Measurements from ENCODE around the gene PPM1A.

Gene PPM1A

DNA sequence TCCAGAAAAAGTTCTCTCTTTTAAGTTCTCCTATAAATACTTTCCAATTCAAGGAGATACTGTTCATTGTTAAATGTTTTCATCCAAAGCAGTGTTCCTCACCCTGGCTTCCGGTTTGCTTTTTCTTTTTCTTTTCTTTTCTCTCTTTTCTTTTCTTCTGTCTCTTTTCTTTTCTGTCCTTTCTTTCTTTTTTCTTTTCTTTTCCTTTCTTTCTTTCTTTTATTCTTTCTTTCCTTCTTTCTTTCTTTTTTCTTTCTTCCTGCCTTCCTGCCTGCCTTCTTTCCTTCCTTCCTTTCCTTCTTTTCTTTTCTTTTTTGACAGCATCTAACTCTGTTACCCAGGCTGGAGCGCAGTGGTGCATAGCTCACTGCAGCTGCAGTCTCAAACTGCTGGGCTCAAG is 75.8 kb downstream of the PPM1A start:
- no peaks in the 10 kb centered on the region for H3K9me3 ChIP-seq (ENCODE audit: insufficient read depth, low read length, severe bottlenecking)
- H3K4me2 ChIP-seq (ENCODE audit: insufficient read depth, low read length), result no peak overlapping the region
- ATAC-seq (ENCODE audit: insufficient read depth, low read depth) (no peak), DNase-seq (no peak)
- H3K27me3 ChIP-seq (ENCODE audit: insufficient read depth, low read length, poor library complexity), result no peaks in the 10 kb centered on the region
- no peaks in the 10 kb centered on the region for H3K79me2 ChIP-seq (ENCODE audit: insufficient read depth, low read length)
- H3K4me3 ChIP-seq (ENCODE audit: low read depth in 1 of 2, low read length in 2 of 2), result no peak overlapping the region
- H3K4me1 ChIP-seq (ENCODE audit: insufficient read depth, low read length), result no peaks in the 10 kb centered on the region
- H2AFZ ChIP-seq (ENCODE audit: low read depth, low read length), result no peak overlapping the region
- no peaks in the 10 kb centered on the region for H3K36me3 ChIP-seq (ENCODE audit: insufficient read depth, low read length)
- H3K27ac ChIP-seq (ENCODE audit: low read length), result no peak overlapping the region
- no peak overlapping the region for H3K9ac ChIP-seq (ENCODE audit: low read depth, low read length)
- TF ChIP-seq, protein P1, sequence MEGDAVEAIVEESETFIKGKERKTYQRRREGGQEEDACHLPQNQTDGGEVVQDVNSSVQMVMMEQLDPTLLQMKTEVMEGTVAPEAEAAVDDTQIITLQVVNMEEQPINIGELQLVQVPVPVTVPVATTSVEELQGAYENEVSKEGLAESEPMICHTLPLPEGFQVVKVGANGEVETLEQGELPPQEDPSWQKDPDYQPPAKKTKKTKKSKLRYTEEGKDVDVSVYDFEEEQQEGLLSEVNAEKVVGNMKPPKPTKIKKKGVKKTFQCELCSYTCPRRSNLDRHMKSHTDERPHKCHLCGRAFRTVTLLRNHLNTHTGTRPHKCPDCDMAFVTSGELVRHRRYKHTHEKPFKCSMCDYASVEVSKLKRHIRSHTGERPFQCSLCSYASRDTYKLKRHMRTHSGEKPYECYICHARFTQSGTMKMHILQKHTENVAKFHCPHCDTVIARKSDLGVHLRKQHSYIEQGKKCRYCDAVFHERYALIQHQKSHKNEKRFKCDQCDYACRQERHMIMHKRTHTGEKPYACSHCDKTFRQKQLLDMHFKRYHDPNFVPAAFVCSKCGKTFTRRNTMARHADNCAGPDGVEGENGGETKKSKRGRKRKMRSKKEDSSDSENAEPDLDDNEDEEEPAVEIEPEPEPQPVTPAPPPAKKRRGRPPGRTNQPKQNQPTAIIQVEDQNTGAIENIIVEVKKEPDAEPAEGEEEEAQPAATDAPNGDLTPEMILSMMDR (IDR thresholded peaks at IDR 0.05; ENCODE audit: borderline replicate concordance, extremely low read depth, low read length, poor library complexity, severe bottlenecking), result no peak
- no peak for TF ChIP-seq EZH2 (IDR thresholded peaks at IDR 0.05; ENCODE audit: borderline replicate concordance, low read depth, low read length, severe bottlenecking)
- no peaks in the 10 kb centered on the region for H4K20me1 ChIP-seq (ENCODE audit: insufficient read depth, low read length)

DNA sequence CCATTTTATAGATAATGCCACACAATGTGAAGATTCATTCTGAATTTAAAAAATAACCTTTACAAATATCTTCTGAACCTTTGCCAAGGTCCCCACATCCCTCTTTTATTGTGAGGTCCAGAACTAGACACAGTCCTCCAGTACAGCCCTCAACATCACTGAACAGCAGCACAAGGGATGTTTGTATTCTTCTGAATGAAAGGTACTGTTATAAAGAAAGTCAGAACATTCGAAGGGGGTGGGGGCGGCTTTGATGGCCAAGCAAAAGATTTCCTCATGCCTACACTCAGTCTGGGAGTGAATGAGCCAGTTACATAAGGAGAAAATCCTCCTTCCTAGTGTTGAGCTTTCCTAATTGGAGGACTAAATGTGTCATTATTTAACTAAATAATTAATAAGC is 77.3 kb downstream of the PPM1A start:
- TF ChIP-seq, protein P1 (IDR thresholded peaks at IDR 0.05; ENCODE audit: borderline replicate concordance, extremely low read depth, low read length, poor library complexity, severe bottlenecking), result no peak
- TF ChIP-seq EZH2 (IDR thresholded peaks at IDR 0.05; ENCODE audit: borderline replicate concordance, low read depth, low read length, severe bottlenecking), result no peak
- no peaks in the 10 kb centered on the region for H4K20me1 ChIP-seq (ENCODE audit: insufficient read depth, low read length)
- no peak overlapping the region for H3K9ac ChIP-seq (ENCODE audit: low read depth, low read length)
- peaks cover 3% of the 10 kb centered on the region; the same call in 1 of the 2 replicates for H3K4me1 ChIP-seq (ENCODE audit: insufficient read depth, low read length)
- no peaks in the 10 kb centered on the region for H3K79me2 ChIP-seq (ENCODE audit: insufficient read depth, low read length)
- no peak overlapping the region for H3K27ac ChIP-seq (ENCODE audit: low read length)
- no peak overlapping the region for H3K4me3 ChIP-seq (ENCODE audit: low read depth in 1 of 2, low read length in 2 of 2)
- no peak for DNase-seq
- ATAC-seq (ENCODE audit: insufficient read depth, low read depth), result no peak
- H3K4me2 ChIP-seq (ENCODE audit: insufficient read depth, low read length), result no peak overlapping the region
- H3K9me3 ChIP-seq (ENCODE audit: insufficient read depth, low read length, severe bottlenecking), result no peaks in the 10 kb centered on the region
- H3K36me3 ChIP-seq (ENCODE audit: insufficient read depth, low read length), result no peaks in the 10 kb centered on the region
- no peak overlapping the region for H2AFZ ChIP-seq (ENCODE audit: low read depth, low read length)
- no peaks in the 10 kb centered on the region for H3K27me3 ChIP-seq (ENCODE audit: insufficient read depth, low read length, poor library complexity)

DNA sequence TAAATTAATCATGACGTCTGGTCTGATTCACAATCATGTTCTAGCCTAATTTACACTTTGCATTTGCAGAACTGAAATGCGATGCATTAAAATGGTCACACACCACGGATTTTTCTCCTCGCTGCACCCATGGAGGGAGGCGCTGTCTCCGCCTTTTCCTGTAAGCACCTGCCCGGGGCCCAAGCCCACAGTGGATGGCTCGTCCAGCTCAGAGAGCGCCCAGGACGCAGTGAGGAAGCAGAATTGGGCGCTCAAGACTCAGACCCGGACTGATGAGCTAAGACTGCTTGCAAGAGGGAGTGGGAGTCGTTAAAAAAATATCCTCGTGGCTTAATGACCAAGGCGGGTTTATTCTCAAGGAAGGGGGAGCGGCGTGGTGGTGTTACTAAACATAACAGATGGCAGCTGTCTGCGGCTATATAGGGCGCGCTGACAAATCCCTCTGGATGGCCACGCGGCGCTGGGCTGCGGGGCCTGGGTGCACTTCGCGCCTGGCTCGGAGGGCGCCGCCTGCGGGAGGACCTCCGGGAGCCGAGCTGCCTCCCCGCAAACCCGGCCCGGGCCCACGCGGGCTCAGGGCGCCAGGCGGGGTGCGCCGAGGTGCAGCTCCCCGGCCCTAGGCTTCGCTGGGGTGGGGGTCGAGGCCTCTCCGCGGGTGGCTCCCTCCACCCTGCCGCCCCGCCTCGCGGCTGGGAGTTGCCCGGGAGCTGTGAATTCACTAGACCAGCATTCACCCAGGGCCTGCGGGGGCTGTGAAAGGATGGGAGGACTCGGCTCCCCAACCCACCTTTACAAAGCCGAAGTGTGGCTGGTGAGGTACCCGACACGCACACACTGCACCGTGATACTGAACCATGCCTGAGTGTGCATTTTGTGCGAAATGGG is 78.7 kb downstream of the PPM1A start:
- TF ChIP-seq, protein P1 (IDR thresholded peaks at IDR 0.05; ENCODE audit: borderline replicate concordance, extremely low read depth, low read length, poor library complexity, severe bottlenecking), result no peak
- no peak for TF ChIP-seq EZH2 (IDR thresholded peaks at IDR 0.05; ENCODE audit: borderline replicate concordance, low read depth, low read length, severe bottlenecking)
- Histone ChIP-seq H3K4me2 (ENCODE audit: insufficient read depth, low read length) (no peak overlapping the region), H3K27ac (ENCODE audit: low read length) (no peak overlapping the region), H3K9me3 (ENCODE audit: insufficient read depth, low read length, severe bottlenecking) (no peaks in the 10 kb centered on the region), H3K9ac (ENCODE audit: low read depth, low read length) (no peak overlapping the region), H3K4me1 (ENCODE audit: insufficient read depth, low read length) (peaks cover 15% of the 10 kb centered on the region), H3K79me2 (ENCODE audit: insufficient read depth, low read length) (no peaks in the 10 kb centered on the region), H3K27me3 (ENCODE audit: insufficient read depth, low read length, poor library complexity) (no peaks in the 10 kb centered on the region), H3K36me3 (ENCODE audit: insufficient read depth, low read length) (no peaks in the 10 kb centered on the region), H2AFZ (ENCODE audit: low read depth, low read length) (no peak overlapping the region), H3K4me3 (ENCODE audit: low read depth in 1 of 2, low read length in 2 of 2) (no peak overlapping the region), H4K20me1 (ENCODE audit: insufficient read depth, low read length) (no peaks in the 10 kb centered on the region)
- DNase-seq, result no peak
- ATAC-seq (ENCODE audit: insufficient read depth, low read depth), result no peak

Measured in DND-41 (cell line).